GM23248 (cell line): ENCODE data around the gene RPS19BP1. TPM values are rescaled to one million over a fixed set of nuclear protein-coding genes. Genes with fewer than 3 reads are reported as not detected.

Source experiments
- DNase-seq: peaks from one replicate; pipeline ENCODE4 v3.0.0-alpha.2; 2015
- H2AFZ ChIP-seq: fragments of 200-600 bp; sonication (generic); 2 replicates; pipeline ENCODE4 v1.6.1; 2016; ENCODE audit warnings: antibody characterized with exemption
- H3F3A ChIP-seq: fragments of 200-600 bp; sonication (generic); 2 replicates; pipeline ENCODE4 v1.6.1; 2016; ENCODE audit warnings: mild to moderate bottlenecking, antibody characterized with exemption, mixed run types; ENCODE audit not compliant: insufficient read depth
- H3K27ac ChIP-seq: fragments of 200-600 bp; sonication (generic); 2 replicates; pipeline ENCODE4 v1.5.1; 2016; ENCODE audit warnings: mild to moderate bottlenecking
- H3K27me3 ChIP-seq: fragments of 200-600 bp; sonication (generic); replicated peaks from 2 replicates; pipeline ENCODE4 v1.6.1; 2016; ENCODE audit warnings: mild to moderate bottlenecking; ENCODE audit not compliant: insufficient read depth
- H3K36me3 ChIP-seq: fragments of 200-600 bp; sonication (generic); 2 replicates; pipeline ENCODE4 v1.6.1; 2016; ENCODE audit warnings: low read depth, mild to moderate bottlenecking
- H3K4me1 ChIP-seq: fragments of 200-600 bp; sonication (generic); 2 replicates; pipeline ENCODE4 v1.6.1; 2016; ENCODE audit warnings: mild to moderate bottlenecking; ENCODE audit not compliant: insufficient read depth
- H3K4me2 ChIP-seq: fragments of 200-600 bp; sonication (generic); one replicate; pipeline ENCODE4 v1.6.1; 2016; ENCODE audit warnings: mild to moderate bottlenecking; ENCODE audit not compliant: unreplicated experiment
- H3K4me3 ChIP-seq: fragments of 200-600 bp; sonication (generic); 2 replicates; pipeline ENCODE4 v1.5.1; 2016; ENCODE audit warnings: mild to moderate bottlenecking
- H3K79me2 ChIP-seq: fragments of 200-600 bp; sonication (generic); 2 replicates; pipeline ENCODE4 v1.6.1; 2016; ENCODE audit warnings: mild to moderate bottlenecking; ENCODE audit not compliant: insufficient read depth
- H3K9ac ChIP-seq: fragments of 200-600 bp; sonication (generic); 2 replicates; pipeline ENCODE4 v1.6.1; 2016; ENCODE audit warnings: mild to moderate bottlenecking
- H3K9me2 ChIP-seq: fragments of 200-600 bp; sonication (generic); 2 replicates; pipeline ENCODE4 v1.6.1; 2016; ENCODE audit warnings: mixed run types, mild to moderate bottlenecking, moderate library complexity; ENCODE audit not compliant: insufficient read depth
- H3K9me3 ChIP-seq: fragments of 200-600 bp; sonication (generic); one replicate; pipeline ENCODE4 v1.6.1; 2017; ENCODE audit warnings: low read depth
- H4K20me1 ChIP-seq: fragments of 200-600 bp; sonication (generic); 2 replicates; pipeline ENCODE4 v1.6.0; 2016; ENCODE audit not compliant: insufficient read depth
- EZH2 ChIP-seq: fragments of 200-600 bp; sonication (generic); IDR thresholded peaks from 2 replicates; pipeline ENCODE4 v1.6.1; 2018; ENCODE audit warnings: antibody characterized with exemption, mild to moderate bottlenecking; ENCODE audit not compliant: insufficient read depth, poor library complexity, severe bottlenecking
- EZH2phosphoT487 ChIP-seq: fragments of 200-600 bp; sonication (generic); IDR thresholded peaks from 2 replicates; pipeline ENCODE4 v1.6.1; 2018; ENCODE audit warnings: antibody characterized with exemption, moderate library complexity, mild to moderate bottlenecking, low read depth; ENCODE audit not compliant: insufficient read depth
- WGBS, 2 experiments: methylation state at CpG; one replicate each; pipeline ENCODE4 v1.1.6; 2015 to 2017; ENCODE audit warnings: low lambda C conversion rate in 2 of 2, low coverage in 1 of 2; ENCODE audit errors: missing lambda C conversion rate in 2 of 2; 5-methylcytosine and 5-hydroxymethylcytosine counted together
- in situ Hi-C: fragments of 300-500 bp; cut with MboI; formaldehyde crosslinking; loops from 2 replicates; pipeline ENCODE4 v1.15.0; 2020
- polyA plus RNA-seq: library from polyadenylated mRNA; unstranded; fragments of >200 nt; fragmentation: Nextera tagmentation; extraction: Ambion mirVana; gene quantifications from 2 replicates; pipeline ENCODE4 v1.2.1, GENCODE V29; 2016
- total RNA-seq: library from RNA; depleted of rRNA; stranded (reverse); fragments of >200 nt; shearing (Covaris generic); gene quantifications from 2 replicates; pipeline ENCODE4 v1.2.3, GENCODE V29; 2014

The RPS19BP1 gene
- total and polyA plus RNA-seq, 2 experiments from 2014 or later = 93.9 to 114 TPM

GRCh38 chr22:39574779-39575551 lies 42.4 kb upstream of the RPS19BP1 start:
- TF ChIP-seq EZH2phosphoT487 = no peak
- no peak for TF ChIP-seq EZH2
- Histone ChIP-seq H2AFZ (no peak overlapping the region), H3K27ac (no peak overlapping the region), H4K20me1 (no peaks in the 10 kb centered on the region), H3K4me3 (no peak overlapping the region), H3K4me1 (peaks cover 9% of the 10 kb centered on the region; the same call in 1 of the 2 replicates), H3K9me2 (no peaks in the 10 kb centered on the region), H3K9me3 (no peaks in the 10 kb centered on the region), H3F3A (no peaks in the 10 kb centered on the region), H3K36me3 (no peaks in the 10 kb centered on the region), H3K27me3 (no peaks in the 10 kb centered on the region; the same call in 1 of the 2 replicates), H3K4me2 (no peak overlapping the region), H3K79me2 (no peaks in the 10 kb centered on the region), H3K9ac (no peak overlapping the region)
- WGBS, 2 experiments = 41 to 54% methylated on average over 10 to 14 of the region's 14 CpGs
- DNase-seq = peak; percentile 96
- in situ Hi-C loops = loop anchor here (25.0 kb wide), 2 partner anchors 88 to 762 kb away; partner anchors contain the start of gene ADSL

- no peaks in the 10 kb centered on the region for H3K9me2 ChIP-seq
- no peaks in the 10 kb centered on the region for H3F3A ChIP-seq
- H3K4me2 ChIP-seq = no peak overlapping the region
- WGBS, 2 experiments = 0% methylated on average over 1 of the region's 1 CpG
- TF ChIP-seq EZH2 = no peak
- no peak for TF ChIP-seq EZH2phosphoT487
- no peak overlapping the region for H3K9ac ChIP-seq
- DNase-seq = no peak
- in situ Hi-C loops = loop anchor here (25.0 kb wide), 1 partner anchor 766 kb away; the partner anchor contains the start of gene ADSL
- no peak overlapping the region for H3K27ac ChIP-seq
- no peaks in the 10 kb centered on the region for H3K36me3 ChIP-seq
- no peak overlapping the region for H2AFZ ChIP-seq
- H3K4me3 ChIP-seq = no peak overlapping the region
- no peaks in the 10 kb centered on the region for H3K27me3 ChIP-seq
- H3K79me2 ChIP-seq = no peaks in the 10 kb centered on the region
- H3K4me1 ChIP-seq = peaks cover 9% of the 10 kb centered on the region; the same call in 1 of the 2 replicates
- no peaks in the 10 kb centered on the region for H3K9me3 ChIP-seq
- no peaks in the 10 kb centered on the region for H4K20me1 ChIP-seq
Observed at GRCh38 chr22:39571538-39571937, 39.0 kb upstream of the RPS19BP1 start.

GRCh38 chr22:39570665-39571064 lies 38.1 kb upstream of the RPS19BP1 start, which contains the start of gene CACNA1I:
Gene CACNA1I (plus strand): TSS chr22:39570753. CDS start chr22:39570753, 0 bp downstream.
- Histone ChIP-seq H3K9ac (no peak within 1 kb of the TSS), H2AFZ (no peak within 1 kb of the TSS), H3K4me3 (no peak within 1 kb of the TSS), H3K36me3 (no peaks in the 10 kb centered on the region), H3F3A (no peaks in the 10 kb centered on the region), H4K20me1 (no peaks in the 10 kb centered on the region), H3K27me3 (no peaks in the 10 kb centered on the region), H3K27ac (no peak within 1 kb of the TSS), H3K4me2 (no peak within 1 kb of the TSS), H3K4me1 (peaks cover 9% of the 10 kb centered on the region; the same call in 1 of the 2 replicates), H3K79me2 (no peaks in the 10 kb centered on the region), H3K9me2 (no peaks in the 10 kb centered on the region), H3K9me3 (no peaks in the 10 kb centered on the region)
- WGBS, 2 experiments = 58 to 63% methylated on average over 9 to 14 of the region's 14 CpGs
- no peak for DNase-seq
- no peak for TF ChIP-seq EZH2
- TF ChIP-seq EZH2phosphoT487 = no peak
- in situ Hi-C loops = loop anchor here (25.0 kb wide), 1 partner anchor 767 kb away; the partner anchor contains the start of gene ADSL

- no peak overlapping the region for H3K4me3 ChIP-seq
- 52 to 55% methylated on average over 3 of the region's 3 CpGs for WGBS, 2 experiments
Observed at GRCh38 chr22:39570226-39570625, 37.7 kb upstream of the RPS19BP1 start.

More at GRCh38 chr22:39570226-39570625, 37.7 kb upstream of the RPS19BP1 start:
- Histone ChIP-seq H3K27ac (no peak overlapping the region), H3K4me2 (no peak overlapping the region), H3F3A (no peaks in the 10 kb centered on the region), H3K27me3 (no peaks in the 10 kb centered on the region), H3K36me3 (no peaks in the 10 kb centered on the region), H3K4me1 (peaks cover 8% of the 10 kb centered on the region; the same call in 1 of the 2 replicates), H4K20me1 (no peaks in the 10 kb centered on the region), H3K79me2 (no peaks in the 10 kb centered on the region), H3K9me2 (no peaks in the 10 kb centered on the region), H2AFZ (no peak overlapping the region), H3K9me3 (no peaks in the 10 kb centered on the region), H3K9ac (no peak overlapping the region)
- in situ Hi-C loops = loop anchor here (25.0 kb wide), 1 partner anchor 767 kb away; the partner anchor contains the start of gene ADSL
- DNase-seq = no peak
- no peak for TF ChIP-seq EZH2
